GM19239 (cell line): ENCODE data around the gene SPOCK1.

ENCODE experiments used
- DNase-seq: peaks from one replicate; pipeline ENCODE4 v3.0.0; 2011; ENCODE audit warnings: low spot score; ENCODE audit not compliant: insufficient read length
- FAIRE-seq: peaks from 2 replicates; lab custom pipeline; 2011; peaks lifted over from hg19 to GRCh38; lab: Jason Lieb, UNC

The SPOCK1 gene

DNA sequence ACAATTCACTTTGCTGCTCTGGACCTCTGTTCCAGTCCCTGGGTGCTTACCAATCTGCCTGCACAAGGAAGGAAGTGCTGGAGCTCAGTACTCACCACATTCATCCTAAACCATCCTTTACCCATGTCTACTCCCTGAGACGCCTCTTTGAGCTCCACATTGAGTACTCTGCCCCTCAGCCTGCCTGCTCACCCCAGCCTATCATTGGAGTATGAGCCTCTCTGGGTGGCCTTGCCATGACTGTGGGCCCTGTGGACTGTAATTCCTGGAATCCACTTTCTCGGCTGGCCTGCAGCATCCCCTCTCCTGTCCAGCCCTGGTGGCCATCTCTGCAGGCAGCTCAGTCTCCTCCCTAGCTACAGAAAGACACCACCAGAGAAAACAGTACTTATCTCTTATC, 428.6 kb downstream of the SPOCK1 start:
- DNase-seq = no peak
- FAIRE-seq = no peak

DNA sequence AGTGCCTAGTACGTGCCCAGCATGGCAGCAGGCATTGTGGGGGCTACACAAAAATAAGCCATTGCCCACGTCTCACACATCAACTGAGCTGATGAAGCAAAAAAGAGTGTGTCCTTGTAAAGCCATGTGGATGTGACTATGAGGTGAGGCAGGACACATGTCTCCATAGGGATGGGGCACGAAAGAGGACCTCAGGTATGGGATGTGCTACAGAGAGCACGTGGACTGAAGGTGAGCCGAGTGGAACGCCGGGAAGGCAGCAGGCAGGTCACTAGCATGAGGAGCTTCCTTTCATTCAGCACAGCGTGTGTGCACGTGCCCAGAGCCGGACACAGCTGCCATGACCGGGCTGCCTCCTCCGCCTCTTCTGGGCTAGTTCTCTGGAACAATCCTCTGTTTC, 429.8 kb downstream of the SPOCK1 start:
- DNase-seq (no peak), FAIRE-seq (no peak)

DNA sequence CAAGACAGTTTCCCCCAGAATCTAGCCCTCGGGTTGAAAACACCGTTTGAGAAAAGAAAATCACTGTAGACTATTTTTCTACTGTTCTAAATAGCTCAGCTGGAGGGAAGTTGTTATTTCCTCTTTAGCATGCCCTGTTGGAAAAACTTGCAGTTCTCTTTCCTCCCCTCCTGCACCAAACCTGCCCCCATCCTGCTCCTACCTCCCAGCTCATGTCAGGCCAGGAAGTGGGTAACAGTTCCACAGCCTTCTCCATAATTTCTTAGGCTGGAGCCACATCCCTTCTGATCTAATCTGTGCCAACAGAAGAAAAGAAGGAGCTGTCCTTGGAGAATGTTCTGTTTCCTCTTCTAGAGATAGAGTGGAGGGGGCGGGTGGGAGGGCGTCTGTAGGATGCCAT, 437.7 kb downstream of the SPOCK1 start:
- FAIRE-seq (no peak), DNase-seq (no peak)

- FAIRE-seq = no peak
Observed at GRCh38 chr5:137058089-137058488, 441.0 kb downstream of the SPOCK1 start.

GRCh38 chr5:137056676-137057075, 442.4 kb downstream of the SPOCK1 start:
- FAIRE-seq = no peak
- DNase-seq = no peak

More at GRCh38 chr5:137058089-137058488, 441.0 kb downstream of the SPOCK1 start:
- DNase-seq = no peak

DNA sequence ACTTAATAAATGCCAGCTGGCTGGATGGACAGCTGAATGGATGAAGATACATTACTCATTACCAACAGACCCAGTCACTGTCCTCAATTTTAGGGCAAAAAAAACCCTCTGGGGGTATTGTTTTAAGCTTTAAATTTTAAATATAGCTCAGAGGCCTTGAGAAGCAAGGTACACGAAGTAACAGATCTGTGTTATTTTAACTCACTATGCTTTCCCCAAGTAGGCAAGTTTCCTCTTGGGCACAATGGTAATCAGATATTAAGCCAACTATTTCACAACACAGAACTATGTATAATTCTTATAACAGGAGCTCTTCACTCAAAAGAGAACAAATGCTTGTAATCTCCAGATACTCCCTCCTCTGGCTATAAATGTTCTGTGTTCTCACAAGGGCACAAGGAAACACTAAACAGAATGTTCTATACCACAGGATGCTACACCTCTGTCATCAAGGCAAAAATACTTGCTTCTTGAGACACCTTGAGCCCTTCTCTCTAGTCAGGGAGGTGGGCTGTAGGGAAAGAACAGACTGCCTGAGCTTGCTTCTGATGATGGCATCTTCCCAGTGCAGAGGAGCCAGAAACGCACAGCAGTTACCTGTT, 443.8 kb downstream of the SPOCK1 start:
- no peak for DNase-seq
- FAIRE-seq = no peak

- no peak for FAIRE-seq
- no peak for DNase-seq
Observed at GRCh38 chr5:137054792-137055191, 444.3 kb downstream of the SPOCK1 start.

GRCh38 chr5:137054335-137054734, 444.8 kb downstream of the SPOCK1 start:
- FAIRE-seq (no peak), DNase-seq (no peak)

- DNase-seq (no peak), FAIRE-seq (no peak)
Observed at GRCh38 chr5:137051161-137051560, 448.0 kb downstream of the SPOCK1 start.

GRCh38 chr5:137040641-137041340, 458.3 kb downstream of the SPOCK1 start:
- FAIRE-seq = no peak
- no peak for DNase-seq

DNA sequence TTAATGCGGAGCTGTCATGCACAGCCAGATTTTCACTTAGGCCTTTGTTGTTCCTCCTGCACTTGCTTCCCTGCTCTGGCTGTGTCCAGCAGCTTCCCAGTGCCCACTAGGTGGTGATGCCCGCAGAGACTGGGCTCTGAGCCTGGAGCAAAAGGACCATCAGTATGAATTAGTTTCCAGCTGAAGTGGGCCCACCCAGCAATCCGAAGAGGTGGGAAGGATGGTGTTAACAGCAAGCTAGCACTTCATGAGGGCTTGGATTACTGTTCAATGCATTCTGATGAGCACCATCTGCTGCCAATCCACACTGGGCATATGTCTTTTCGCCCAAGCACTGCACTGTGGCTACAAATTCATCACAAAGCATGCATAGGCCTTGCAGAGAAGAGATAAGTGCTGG, 459.1 kb downstream of the SPOCK1 start:
- DNase-seq (no peak), FAIRE-seq (no peak)

DNA sequence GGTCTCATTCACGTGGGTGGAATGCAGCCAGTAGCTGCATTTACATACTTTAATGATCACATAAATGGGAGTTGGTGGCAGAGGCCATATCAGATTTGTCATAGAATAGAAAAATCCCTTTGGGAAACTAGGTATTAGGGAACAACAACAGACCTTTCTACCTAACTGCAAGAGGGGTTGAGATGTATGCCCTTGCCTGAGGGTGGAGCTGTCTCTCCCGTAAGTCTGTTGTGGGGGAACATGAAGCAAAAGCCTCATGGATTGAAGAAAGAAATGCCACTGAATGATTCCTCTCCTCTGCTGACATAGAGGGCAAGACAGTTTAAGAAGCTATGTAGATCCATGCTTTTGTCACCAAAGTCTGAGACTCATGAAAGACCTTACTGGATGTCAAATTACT, 461.3 kb downstream of the SPOCK1 start:
- FAIRE-seq = no peak
- DNase-seq = no peak

GRCh38 chr5:137036640-137037039, 462.5 kb downstream of the SPOCK1 start:
- no peak for DNase-seq
- FAIRE-seq = no peak

DNA sequence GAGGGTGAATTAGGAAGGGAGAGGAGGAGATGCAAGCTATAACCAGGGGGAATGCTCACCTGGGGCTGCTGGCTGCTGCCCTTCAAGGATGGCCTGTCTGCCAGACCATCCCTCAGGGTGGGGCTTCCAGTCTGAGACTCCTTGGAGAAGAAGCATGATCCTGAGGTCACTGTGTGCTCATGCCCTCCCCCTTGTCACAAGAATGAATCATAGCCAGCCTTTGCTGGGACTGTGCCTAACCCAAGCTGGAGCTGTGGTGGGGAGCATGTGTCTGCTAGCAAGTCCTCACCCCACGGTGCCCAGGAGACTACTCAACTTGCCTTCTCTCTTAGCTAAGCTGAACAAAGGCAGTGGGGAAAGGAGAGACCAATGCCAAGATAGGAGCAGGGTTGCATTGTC, 463.6 kb downstream of the SPOCK1 start:
- DNase-seq (no peak), FAIRE-seq (no peak)

GRCh38 chr5:137034764-137035479, 464.2 kb downstream of the SPOCK1 start:
- FAIRE-seq (no peak), DNase-seq (no peak)

DNA sequence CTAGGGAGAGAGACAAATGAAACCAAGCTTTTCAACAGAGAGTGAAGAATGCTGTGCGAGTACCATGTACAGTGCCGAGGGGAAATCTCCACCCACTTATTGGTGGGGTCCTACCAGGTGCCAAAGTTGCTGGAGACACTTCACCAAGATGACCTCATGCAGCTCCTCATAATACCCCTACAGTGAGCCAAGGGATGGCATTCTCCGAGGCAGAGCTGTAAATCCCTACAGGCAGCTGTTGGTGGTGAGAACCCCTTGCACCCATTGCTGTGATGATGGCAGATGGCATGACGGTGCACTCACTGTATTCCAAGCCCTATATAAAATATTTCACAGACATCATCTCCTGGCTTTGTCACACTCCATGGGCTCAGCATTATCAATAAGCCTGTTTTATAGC, 464.9 kb downstream of the SPOCK1 start:
- FAIRE-seq = no peak

GRCh38 chr5:137032929-137033328, 466.2 kb downstream of the SPOCK1 start:
- no peak for FAIRE-seq
- DNase-seq = no peak

More for the DNA sequence above, 464.9 kb downstream of the SPOCK1 start:
- no peak for DNase-seq

GRCh38 chr5:137027758-137028157, 471.4 kb downstream of the SPOCK1 start:
- FAIRE-seq = no peak

DNA sequence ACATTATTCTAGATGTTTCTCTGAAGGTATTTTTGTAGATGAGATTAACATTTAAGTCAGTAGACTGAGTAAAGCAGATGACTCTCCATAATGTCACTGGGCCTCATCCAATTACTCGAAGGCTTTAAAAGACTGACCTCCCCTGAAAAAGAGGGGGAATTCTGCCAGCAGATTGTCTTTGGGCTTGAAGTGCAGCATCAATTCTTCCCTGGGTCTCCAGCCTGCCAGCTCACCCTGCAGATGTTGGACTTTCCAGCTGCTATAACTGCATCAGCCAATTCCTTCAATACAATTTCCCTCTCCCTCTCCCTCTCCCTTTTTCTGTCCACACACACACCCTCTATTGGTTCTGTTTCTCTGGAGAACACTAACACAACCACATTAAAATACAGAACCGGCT, 472.8 kb downstream of the SPOCK1 start:
- DNase-seq (no peak), FAIRE-seq (no peak)

More at GRCh38 chr5:137027758-137028157, 471.4 kb downstream of the SPOCK1 start:
- no peak for DNase-seq

DNA sequence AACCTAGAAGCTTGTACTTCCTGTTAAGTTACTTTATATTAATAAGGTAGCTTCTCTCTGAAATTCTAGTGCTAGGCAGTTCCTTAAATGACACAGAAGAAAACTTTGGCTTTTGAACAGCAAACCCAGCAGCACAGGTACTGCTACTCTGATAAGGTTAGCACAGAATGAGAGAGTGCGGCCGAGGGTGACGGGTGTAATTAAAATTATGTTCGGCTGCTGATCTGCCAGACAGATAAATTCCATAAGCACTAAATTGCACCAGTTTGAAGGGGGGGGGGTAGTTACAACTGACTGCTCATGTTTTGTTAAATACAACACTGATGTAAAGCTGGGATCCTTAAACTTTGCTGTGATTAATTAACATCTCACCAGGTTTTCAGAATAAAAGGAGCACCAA, 475.1 kb downstream of the SPOCK1 start:
- DNase-seq (no peak), FAIRE-seq (no peak)

- DNase-seq (no peak), FAIRE-seq (no peak)
Observed at GRCh38 chr5:137023371-137023770, 475.8 kb downstream of the SPOCK1 start.
